ENCODE data around the gene BDKRB2.

BDKRB2 gene

DNA sequence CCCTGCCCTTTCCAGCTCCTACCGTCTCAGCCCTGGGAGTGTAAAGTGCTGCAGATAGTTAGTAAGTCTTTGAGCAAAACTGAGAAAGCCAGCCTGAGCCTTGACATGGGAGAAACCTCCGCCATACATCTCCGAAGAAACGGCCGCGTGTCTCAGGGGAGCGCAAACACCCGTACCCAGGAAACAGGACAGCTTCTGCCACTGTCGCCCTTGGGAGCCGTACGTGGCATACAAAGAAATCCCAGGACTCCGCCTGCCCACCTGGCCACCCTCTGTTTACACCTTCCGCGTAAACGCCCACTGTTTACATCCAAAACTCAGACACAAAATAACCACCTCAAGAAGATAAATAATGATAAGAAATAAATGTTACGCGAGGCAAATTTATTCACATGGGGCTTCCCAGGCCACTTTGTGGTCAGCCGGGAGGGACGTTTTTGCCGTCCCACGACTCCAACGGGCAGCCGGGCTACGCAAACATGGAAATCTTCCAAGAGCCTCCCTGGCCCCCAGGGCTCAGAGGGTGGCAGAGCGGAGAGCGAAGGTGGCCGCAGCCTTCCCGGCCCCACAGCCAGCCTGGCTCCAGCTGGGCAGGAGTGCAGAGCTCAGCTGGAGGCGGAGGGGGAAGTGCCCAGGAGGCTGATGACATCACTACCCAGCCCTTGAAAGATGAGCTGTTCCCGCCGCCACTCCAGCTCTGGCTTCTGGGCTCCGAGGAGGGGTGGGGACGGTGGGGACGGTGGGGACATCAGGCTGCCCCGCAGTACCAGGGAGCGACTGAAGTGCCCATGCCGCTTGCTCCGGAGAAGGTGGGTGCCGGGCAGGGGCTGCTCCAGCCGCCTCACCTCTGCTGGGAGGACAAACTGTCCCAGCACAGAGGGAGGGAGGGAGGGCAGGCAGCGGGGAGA, at the start of gene BDKRB2:
TSS of gene BDKRB2 (plus strand) at position 689 of the 908 bp plus-strand sequence. CDS start 32,269 bp downstream, outside the sequence.
- DNase-seq (ENCODE audit: low read depth in 1 of 2, low spot score in 1 of 2) = no peak

DNA sequence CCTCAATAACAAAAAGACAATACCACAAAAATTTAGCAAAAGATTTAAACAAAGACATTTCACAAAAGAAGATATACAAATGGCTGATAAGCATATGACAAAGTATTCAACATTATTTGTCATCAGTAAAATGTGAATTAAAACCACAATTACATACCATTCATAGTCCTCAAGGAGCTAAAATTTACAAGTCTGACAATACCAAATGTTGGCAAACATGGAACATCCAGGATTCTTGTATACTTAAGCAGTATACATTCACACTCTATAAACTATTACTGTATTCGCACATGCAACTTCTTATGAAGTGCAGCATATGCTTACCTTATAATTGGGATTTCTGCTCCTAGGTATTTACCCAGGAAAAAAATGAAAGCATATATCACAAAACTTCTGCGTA, 49.7 kb upstream of the BDKRB2 start:
- DNase-seq (ENCODE audit: low read depth in 1 of 2, low spot score in 1 of 2) = no peak

DNA sequence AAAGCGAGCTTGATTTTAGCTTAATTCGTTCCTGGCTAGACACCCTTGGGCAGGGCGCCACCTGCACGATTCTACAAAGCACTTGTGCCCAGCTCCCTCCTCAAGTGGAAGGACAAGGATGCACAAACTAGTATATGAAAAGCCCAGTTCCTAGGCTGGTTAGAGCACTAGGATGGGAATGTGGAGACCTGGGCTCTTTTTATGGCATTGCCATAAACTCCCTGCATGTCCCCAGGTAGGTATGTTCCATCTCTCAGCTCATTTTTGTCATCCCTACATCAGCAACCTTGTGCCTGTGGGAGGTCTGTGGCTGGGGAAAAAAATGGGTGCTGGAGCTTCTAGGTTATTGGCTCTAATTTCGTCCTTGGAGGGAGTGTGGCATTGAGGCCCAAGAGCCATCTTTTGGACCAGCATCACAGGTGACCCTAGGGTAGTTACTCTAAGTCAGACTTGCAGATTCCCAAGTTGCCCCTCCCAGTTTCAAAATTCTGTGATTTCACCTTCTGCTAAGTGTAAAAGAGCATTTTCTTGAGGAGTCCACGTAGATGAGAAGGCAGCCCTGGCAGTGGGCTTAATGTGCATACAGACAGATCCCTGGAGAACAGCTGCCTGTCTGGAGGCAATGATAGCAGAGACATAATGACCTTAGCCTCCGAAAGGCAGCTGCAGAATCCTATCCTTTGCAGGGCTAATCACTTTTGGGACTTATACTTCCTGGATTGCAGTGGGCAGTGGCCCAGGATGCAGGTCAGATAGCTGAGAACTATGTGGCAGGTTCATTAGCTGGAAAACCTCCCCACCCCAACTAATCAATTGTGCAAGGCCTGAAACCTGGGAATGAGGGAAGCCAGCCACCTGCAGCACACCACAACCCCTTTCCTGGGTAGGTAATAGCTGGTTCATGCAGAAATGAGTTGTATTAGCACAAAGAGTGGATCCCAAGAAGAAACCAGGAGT, 47.6 kb upstream of the BDKRB2 start:
- DNase-seq (ENCODE audit: low read depth in 1 of 2, low spot score in 1 of 2) = no peak

DNA sequence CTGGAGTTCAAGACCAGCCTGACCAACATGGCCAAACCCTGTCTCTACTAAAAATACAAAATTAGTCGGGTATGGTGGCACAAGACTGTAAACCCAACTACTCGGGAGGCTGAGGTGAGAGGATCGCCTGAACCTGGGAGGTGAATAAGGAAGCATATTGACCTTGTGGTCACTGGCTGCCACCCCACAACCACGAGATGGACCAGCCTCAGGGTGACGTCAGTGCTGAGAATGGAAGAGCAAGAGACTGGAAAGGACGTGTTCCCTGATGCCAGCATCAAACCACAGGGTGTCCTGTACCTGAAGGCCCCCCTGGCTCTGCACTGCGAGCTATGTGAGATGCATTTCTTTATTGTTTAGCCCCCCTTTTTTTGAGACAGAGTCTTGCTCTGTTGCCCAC, 45.9 kb upstream of the BDKRB2 start:
- DNase-seq (ENCODE audit: low read depth in 1 of 2, low spot score in 1 of 2) = no peak

DNA sequence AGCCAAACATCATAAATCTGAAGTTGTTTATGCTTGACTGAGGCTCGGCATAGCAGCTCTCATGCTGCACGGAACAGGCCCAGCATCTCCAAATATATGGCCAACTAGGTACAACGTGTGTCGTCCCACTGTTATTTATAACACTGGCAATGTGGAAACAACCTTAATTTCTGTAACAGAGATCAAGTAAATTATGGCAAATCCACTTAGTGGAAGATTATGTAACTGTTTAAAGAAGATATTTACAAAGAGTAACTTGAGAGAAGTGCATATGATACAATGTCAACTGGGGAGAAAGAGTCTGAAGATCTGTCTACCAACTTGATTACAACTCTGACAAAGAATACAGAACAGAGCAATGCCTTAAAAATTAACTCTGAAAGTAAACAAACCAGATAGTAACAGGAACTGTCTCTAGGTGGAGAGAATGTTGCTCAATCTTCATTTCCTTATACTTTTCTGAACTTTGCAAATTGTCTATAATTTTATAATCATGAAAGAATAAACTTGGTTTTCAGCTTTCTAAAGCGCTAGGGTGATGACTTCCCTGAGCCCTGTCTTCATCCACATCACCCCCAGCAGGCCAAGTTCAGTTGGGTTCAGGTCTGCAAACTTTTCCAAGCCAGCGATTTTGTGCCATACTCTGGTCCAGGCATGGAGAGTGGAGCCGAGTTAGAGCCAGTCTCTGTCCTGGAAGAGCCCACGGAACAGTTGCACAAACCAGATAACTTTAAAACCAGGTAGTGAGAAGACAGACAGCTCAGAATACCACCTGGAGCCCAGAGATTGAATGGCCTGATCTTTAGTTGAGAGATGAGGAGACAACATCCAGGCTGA, 44.3 kb upstream of the BDKRB2 start:
- no peak for DNase-seq (ENCODE audit: low read depth in 1 of 2, low spot score in 1 of 2)

DNA sequence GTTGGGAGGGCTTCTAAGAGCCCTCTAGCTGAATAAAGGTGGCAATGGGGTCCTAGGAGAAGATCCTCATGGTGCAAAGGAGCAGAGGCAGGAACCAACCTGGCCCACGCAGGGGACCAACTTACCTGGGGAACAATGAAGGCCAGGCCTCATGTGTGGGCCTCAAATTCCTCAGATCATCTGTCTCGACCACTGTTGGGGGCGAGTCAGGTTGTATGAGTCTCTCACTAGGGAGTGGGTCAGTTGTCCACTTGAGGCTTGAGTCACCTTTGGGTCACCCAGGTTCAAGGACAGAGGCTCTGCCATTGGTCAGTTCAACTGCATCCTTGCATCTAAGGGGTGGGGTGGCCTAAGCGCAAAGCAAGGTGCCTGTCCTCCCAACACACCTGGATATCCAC, 43.7 kb upstream of the BDKRB2 start:
- DNase-seq (ENCODE audit: low read depth in 1 of 2, low spot score in 1 of 2) = no peak

DNA sequence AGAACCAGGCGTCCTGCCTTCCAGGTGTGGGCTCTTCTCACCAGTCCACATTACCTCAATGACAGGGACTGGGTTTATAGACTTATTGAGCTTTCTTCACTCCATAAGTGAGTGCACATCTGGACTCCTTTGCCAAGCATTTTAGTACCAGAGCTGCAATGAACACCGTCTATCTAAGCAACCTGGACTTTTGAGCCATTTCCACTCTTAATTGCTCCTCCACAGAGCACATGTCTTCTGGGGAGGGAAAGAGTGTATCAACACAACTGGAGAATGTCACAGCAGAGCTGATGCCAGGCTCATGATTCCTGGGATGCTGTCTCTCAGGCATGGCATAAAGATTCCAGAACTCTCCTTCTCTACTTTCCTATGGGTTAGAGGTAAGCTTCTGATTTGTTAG, 43.0 kb upstream of the BDKRB2 start:
- no peak for DNase-seq (ENCODE audit: low read depth in 1 of 2, low spot score in 1 of 2)

DNA sequence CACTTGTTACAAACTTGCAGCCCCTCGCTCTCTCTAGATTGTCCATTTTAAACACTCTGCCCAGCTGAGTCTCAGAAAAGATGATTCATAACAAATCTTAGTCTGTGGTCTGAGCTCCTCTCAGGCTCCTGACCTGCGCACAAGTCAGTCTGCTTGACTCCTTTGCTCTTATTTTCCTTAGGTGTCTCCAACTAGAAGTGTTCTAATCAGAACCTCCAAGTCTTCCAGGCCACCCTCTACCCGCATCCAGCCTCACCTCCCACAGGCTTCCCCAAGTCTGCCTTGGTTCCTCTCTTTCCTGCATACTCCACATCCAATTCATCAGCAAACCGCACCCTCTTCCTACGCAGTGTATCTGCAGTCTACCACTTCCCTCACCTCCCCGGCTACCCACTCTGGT, 42.4 kb upstream of the BDKRB2 start:
- DNase-seq (ENCODE audit: low read depth in 1 of 2, low spot score in 1 of 2) = no peak

DNA sequence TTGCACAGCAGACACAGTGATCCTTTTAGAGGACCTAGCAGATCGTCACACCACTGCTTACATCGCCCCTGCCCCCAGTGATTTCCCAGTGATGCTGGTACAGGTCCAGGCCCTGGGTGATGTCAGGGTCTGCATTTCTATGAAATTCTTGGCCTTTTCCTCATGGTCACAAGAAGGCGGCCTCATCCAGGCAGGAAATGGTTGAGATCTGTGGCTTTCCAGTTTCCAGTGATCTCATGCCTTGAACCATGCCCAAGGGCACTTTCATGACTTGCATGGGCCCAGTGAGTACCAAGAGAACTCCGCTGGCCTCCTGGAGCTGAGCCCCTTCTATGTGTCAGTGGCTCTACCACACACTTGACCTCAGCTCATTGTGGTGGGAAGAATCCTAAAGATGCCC, 41.9 kb upstream of the BDKRB2 start:
- no peak for DNase-seq (ENCODE audit: low read depth in 1 of 2, low spot score in 1 of 2)

DNA sequence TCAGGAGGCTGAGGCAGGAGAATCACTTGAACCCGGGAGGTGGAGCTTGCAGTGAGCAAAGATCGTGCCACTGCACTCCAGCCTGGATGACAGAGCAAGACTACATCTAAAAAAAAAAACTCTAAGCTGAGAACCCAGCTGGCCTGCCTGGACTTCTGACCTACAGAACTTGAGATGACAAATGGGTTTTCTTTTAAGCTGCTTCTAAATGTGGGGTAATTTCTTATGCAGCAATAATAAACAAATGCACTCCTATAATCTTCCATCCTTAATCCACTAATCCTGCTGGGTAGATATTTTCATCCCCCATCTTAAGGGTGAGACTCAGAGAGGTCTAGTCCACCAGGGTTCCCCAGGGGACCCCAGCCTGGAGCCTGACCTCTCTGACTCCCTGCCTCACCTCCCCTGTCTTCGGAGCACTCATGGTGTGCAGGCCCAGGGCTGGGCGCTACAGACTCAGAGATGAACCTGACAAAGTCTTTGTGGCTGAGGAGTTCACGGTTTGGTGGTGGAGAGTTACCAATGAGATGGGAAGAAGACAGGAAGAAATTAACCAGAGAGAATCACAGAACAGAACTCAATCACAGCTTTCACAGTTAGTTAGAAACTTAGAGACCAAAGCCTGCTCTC, 39.7 kb upstream of the BDKRB2 start:
- no peak for DNase-seq (ENCODE audit: low read depth in 1 of 2, low spot score in 1 of 2)

DNA sequence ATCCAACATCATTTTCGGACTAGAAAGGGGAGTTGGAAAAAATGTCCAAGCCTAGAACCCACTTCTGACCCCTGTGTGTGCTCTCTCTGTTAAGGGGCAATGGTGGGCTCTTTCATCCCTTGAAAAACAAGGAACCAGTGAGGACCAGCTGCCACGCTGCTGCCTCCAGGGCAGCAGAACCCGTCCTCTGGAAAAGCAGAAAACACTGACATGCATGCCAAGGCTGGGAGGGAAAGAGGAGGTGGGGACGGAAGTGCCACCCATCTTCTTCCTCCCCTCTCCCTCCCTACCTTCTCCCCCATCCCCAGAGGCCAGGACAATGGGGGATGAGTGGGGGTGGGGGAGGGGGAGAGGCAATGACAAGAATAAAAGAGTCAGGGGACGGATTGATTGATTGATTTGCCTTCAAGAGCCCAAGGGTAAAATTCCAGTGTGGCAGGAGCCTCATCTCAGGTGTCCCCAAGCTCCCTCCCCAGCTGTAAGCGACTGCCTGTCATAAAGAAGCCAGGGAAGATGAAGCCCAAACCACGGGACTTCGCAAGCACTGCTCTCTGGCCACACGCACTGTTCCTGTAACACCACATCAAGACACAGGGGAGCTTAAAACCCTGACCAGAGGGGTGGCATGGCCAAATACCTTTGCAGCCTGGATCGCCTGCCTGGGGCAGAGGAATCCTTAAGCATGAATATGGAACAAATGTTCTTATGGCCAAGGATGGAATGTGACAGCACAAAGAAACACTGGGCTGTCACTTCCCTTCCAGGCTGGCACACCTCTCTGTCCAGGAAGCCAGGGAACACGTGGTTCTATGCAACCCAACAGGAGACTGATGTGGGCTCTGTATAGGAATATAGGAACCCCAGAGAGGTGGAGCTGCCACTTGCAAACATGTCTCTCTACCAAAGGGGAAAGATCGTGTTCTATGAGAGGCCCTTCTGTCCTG, 38.9 kb upstream of the BDKRB2 start:
- DNase-seq (ENCODE audit: low read depth in 1 of 2, low spot score in 1 of 2) = no peak

DNA sequence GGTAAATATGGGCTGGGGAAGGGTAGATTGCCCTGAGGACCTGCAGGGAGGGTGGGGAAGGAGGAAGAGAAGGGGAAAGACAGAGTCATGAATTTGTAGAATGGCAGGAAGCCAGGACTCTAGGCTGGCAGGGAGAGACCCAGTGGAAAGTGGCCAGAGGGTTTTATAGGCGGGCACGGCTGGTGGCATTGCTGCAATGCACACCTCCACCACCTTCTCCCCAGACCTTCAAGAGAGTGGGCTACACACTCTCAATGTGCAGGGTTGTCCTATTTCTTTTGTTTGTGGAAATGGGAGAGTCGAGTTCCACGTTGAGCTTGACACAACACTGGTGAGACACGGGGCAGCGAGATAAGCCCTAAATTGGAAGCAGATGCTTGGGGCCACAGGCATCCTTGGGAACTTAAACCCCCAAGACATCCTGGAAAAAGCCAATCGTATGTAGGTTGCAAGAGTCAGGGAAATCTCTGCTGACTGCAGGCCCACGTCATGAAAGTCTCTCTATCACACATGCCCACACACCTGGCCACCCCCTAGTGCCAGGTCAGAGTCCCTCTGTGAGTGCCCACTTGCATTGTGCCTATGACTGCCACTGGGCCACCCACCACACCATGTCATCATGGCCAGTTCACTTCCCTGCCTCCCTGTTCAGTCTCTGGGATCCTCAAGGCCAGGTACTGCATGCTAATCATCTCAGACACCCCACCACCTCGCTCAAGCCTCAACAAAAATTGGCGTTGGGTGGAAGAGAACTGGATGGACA, 38.0 kb upstream of the BDKRB2 start:
- no peak for DNase-seq (ENCODE audit: low read depth in 1 of 2, low spot score in 1 of 2)

DNA sequence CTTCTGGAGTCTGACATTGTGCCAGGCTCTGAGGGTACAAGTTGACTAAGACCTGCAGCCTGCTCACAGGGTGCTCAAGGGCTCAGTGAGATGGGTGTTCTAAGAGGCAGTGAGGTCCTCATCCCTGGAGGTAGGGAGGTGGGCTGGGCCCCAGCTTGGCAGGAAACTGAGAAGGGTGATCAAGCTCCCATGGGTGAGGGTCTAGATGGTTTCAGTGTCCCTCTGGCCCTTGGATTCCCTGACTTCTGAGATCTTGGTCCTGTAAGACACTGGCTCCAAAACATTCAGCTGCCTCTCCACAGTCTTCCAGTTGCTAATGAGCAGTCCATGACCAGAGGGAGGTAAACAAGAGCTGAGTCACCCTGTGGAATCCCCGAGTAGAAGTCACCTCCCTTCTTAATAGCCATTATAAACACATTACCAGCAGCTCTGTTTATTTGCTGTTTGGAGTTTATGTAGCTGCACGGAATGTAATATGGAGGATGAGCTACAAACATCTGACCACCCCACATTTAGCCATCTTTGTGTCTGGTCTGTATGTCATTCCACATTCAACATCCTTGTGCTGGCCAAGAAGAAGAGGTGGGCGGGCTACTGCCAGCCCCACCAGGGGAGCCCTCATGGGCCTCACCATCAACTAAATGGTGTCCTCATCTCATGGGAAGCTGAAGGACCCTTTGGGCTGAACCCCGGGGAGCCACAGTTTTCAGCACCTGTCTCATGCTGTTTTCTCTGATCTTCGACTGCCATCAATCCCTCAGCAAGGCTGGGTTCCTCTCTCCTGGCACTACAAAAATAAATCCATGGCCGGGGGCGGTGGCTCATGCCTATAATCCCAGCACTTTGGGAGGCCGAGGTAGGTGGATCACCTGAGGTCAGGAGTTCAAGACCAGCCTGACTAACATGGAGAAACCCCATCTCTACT, 37.2 kb upstream of the BDKRB2 start:
- no peak for DNase-seq (ENCODE audit: low read depth in 1 of 2, low spot score in 1 of 2)

DNA sequence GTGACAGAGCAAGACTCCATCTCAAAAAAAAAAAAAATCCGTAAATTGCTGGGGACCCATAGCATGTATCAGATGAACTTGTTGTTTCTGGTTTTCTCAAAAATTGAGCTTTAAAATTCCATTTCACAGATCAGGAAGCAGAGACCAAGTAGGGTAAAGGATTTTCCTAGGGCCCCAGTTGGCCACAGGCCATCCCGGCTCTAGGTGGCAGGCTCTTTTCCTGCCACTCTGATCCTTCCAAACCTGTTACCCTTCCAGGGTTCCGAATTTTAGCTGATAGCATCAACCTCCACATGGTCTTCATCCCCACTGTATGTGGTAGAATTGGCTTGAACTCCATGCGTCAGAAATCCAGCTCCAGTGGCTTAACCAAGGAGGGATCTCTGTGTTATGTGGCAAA, 36.1 kb upstream of the BDKRB2 start:
- no peak for DNase-seq (ENCODE audit: low read depth in 1 of 2, low spot score in 1 of 2)

DNA sequence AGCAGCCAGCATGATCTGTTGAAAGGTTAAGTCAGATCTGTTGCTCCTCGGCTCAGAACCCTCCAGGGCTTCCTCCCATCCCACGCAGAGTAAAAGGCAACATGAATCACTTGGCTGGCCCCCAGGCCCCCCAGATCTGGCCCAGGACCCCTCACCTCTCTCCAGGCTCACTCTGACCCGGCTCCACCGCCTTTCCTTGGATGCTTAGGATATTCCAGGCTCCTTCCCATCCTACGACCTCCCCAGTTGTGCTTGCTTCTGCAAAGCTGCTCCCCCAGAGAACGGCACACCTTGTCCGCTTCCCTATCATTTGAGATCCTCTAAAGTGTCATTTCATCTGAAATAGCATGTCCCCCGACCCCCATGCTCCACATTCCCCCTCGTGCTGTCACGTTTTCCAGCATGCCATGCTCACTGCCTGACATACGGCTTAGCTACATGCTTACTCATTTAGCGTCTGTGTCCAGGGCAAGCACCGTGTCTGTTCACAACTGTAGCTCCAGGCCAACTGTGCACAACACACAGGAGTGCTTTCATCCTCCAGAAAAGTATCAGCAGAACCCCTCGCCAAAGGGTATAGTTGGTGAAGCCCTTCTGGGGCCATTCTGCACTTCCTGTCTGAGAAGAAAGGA, 33.6 kb upstream of the BDKRB2 start:
- no peak for DNase-seq (ENCODE audit: low read depth in 1 of 2, low spot score in 1 of 2)

DNA sequence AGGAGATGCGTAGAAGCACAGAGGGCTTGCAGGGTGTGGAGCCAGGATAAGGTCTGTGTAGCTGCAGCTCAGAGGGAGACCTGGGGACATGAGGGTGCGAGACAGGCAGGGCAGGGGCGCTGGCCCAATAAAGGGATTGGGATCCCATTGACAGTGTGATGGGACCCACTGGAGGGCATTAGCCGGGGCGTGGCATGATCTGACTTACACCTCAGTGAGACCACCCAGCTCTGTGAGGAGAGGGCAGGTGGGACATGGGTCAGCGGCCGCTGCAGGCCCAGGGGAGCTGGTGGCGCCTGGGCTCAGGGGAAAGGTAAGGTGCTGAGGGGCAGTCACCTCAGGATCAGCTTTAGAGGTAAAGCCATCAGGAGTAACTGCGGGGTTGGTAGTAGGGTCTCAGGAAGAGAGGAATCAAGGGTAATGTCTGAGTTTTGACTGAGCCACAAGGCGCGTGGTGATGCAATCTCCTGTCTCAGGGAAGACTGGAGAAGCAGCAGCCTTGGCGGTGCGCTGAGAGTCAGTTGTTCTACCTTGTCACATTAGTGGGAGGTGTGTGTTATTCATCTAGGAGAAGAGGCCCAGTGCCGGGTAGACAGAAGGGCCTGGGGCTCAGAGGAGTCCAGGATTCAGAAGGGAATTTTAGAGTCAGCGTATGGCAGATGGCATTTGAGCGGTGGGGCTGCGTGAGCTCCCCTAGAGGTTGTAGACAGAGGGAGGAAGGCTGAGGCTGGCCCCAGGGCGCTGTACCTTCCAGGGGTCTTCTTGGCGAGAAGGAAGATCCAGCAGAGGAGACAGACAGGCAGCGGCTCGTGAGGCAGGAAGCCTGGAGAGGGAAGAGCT, 30.8 kb upstream of the BDKRB2 start:
- DNase-seq (ENCODE audit: low read depth in 1 of 2, low spot score in 1 of 2) = no peak

Data from stimulated activated CD4-positive, alpha-beta T cell treated with anti-CD3 and anti-CD28 coated beads, Interleukin-15, amount 100 ng/mL, for 1 hour (primary cell).